DMS153 (cell line): ENCODE data around the gene ZNF41.

Experiments
- DNase-seq: peaks from one replicate; lab custom pipeline; 2025; lab: John Stamatoyannopoulos, UW

Gene ZNF41

GRCh38 chrX:47489507-47490275 is 6.7 kb upstream of the ZNF41 start:
- no peak for DNase-seq

GRCh38 chrX:47484885-47485284 is 1.9 kb upstream of the ZNF41 start:
- DNase-seq: no peak

GRCh38 chrX:47483306-47484268 is 565 bp upstream of the ZNF41 start:
- no peak for DNase-seq

- no peak for DNase-seq
Observed at GRCh38 chrX:47482065-47482511, 934 bp downstream of the ZNF41 start.

GRCh38 chrX:47481160-47481559 is 1.9 kb downstream of the ZNF41 start:
- no peak for DNase-seq

GRCh38 chrX:47480576-47480975 is 2.4 kb downstream of the ZNF41 start:
- no peak for DNase-seq

GRCh38 chrX:47475476-47475875 is 7.5 kb downstream of the ZNF41 start:
- DNase-seq: no peak

- no peak for DNase-seq
Observed at GRCh38 chrX:47467106-47467505, 15.9 kb downstream of the ZNF41 start.

- DNase-seq: no peak
Observed at GRCh38 chrX:47460561-47460960, 22.5 kb downstream of the ZNF41 start.

- DNase-seq: no peak
Observed at GRCh38 chrX:47458528-47458927, 24.5 kb downstream of the ZNF41 start.

GRCh38 chrX:47456080-47456479 is 26.9 kb downstream of the ZNF41 start:
- DNase-seq: no peak

GRCh38 chrX:47452112-47452511 is 30.9 kb downstream of the ZNF41 start:
- no peak for DNase-seq

GRCh38 chrX:47448165-47448806 is 34.7 kb downstream of the ZNF41 start:
- no peak for DNase-seq

GRCh38 chrX:47447607-47448006 is 35.4 kb downstream of the ZNF41 start:
- DNase-seq: no peak

GRCh38 chrX:47446971-47447370 is 36.1 kb downstream of the ZNF41 start:
- no peak for DNase-seq

GRCh38 chrX:47446431-47446830 is 36.6 kb downstream of the ZNF41 start:
- no peak for DNase-seq

GRCh38 chrX:47430925-47431324 is 52.1 kb downstream of the ZNF41 start:
- DNase-seq: no peak

GRCh38 chrX:47422444-47422843 is 60.6 kb downstream of the ZNF41 start:
- DNase-seq: no peak

GRCh38 chrX:47420962-47421361 is 62.1 kb downstream of the ZNF41 start:
- no peak for DNase-seq

- DNase-seq: no peak
Observed at GRCh38 chrX:47420265-47420664, 62.8 kb downstream of the ZNF41 start.

GRCh38 chrX:47413179-47413594 is 69.8 kb downstream of the ZNF41 start:
- DNase-seq: no peak
